ENCODE measurements around the gene NRG2.

NRG2 gene

DNA sequence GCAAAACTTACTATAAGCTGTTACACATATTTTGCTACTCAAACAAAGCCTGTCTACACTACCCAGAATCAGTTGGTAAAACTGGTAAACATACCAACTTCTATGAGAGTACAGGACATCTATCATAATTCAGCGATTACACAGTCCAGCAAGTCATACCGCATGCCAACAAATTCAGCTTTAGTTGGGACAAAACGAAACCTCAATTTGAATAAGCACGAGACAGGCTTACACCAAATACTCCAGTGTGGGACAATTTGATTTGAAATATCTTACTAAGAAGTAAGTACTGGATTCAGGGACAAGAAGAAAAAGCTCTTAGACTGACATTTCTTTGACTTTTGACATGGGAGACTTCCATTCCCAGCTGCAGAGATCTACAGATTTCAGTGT is 2.0 kb downstream of the NRG2 start:
- DNase-seq (ENCODE audit: low spot score) = no peak

DNA sequence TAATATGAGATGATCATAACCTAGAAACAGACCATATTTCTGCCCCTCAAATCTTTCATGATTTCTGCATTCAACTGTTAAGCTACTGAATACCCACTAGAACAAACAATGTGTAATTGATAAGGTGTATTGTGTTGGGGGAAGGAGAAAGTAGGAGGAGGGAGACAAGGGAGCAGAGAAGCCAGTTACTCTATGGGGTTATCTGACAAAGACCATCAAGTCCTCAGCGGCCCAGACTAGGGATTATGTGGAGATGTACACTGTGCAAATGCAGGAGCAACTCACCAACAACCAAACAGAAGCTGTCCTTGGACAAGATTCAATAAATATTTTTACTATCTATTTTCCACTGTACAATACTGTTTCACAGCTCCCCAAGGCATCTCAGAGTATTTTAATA is 2.7 kb downstream of the NRG2 start:
- DNase-seq (ENCODE audit: low spot score) = no peak

DNA sequence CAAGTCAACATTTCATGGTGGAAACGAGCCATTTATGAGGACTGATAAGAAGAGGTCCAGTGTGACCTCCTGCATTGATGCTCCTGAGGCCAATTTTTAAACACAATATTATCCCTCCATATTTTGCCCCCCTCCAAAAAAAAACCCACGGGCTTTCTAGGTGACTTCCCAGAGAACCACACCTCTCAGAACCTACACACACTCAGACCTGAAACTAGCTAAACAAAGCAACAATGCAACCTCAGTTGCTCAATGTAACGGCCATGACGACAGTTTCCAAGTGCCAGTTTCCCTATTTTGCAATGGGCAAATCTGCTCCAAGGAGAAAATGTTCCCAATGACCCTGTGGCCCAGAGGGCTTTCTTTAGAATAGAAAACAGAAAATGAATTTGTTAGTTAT is 3.5 kb downstream of the NRG2 start:
- DNase-seq (ENCODE audit: low spot score) = no peak

DNA sequence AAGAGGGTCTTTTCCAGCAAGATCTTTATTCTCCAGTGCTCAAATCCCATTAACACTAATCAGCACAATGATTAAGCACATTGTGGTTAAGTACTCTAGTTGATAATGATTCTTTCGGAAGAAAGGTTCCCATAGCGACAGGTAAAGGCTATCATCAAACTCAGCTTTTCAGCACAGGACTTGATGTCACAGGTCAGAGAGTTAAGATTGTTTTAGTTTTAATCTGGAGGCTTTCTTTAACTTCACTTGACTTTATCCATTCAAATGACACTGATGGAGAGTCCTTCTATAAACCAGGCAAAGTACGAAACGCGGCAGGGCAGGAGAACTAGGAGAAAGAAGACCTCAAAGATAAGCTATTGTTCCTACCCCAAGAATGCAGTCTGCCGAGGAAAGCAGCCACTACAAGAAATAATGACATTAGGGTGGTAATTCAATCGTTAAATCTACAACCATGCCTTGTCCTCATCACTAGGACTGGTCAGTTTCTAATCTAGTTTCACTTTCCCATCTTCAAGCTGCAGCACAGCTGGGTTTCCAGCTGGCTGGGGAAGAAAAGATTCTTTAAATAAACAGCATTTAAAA is 4.6 kb downstream of the NRG2 start:
- no peak for DNase-seq (ENCODE audit: low spot score)

DNA sequence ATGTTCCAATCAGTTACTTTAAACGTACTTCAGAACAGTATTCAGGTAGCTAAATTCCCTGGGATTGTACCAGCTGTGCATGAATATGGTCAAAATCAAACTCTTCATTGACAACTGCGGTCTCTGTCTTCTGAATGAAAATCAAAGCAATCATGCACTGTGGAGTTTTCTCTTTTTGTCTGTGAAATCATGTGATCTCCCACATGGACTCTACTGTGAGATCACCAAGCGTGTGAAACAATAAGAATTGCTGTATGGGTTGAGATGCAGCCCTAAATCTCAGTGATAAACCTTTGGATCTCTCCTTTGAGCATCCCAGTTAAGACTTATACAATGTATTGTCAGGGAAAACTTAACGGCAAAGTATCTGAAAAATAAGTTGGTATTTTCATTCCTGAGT is 6.1 kb downstream of the NRG2 start:
- DNase-seq (ENCODE audit: low spot score) = no peak

DNA sequence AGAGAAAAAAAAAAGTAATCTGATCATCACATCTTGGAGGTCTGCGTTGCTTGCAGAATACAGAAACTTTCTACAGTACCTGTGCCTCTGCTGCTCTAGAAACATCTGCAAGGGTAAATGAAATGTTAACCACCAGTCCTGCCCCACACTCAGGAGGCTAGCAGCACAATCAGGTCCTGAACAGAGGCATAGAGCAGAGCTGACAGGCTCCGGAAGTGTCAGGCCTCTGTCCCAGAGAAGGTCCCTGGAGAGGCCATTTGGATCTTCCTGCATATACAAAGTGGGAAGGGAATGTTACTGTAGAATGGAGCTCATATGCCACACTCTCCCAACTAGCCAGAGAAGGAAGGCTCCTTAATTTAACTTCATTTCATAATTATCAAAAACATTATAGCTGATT is 7.2 kb downstream of the NRG2 start:
- DNase-seq (ENCODE audit: low spot score) = no peak

DNA sequence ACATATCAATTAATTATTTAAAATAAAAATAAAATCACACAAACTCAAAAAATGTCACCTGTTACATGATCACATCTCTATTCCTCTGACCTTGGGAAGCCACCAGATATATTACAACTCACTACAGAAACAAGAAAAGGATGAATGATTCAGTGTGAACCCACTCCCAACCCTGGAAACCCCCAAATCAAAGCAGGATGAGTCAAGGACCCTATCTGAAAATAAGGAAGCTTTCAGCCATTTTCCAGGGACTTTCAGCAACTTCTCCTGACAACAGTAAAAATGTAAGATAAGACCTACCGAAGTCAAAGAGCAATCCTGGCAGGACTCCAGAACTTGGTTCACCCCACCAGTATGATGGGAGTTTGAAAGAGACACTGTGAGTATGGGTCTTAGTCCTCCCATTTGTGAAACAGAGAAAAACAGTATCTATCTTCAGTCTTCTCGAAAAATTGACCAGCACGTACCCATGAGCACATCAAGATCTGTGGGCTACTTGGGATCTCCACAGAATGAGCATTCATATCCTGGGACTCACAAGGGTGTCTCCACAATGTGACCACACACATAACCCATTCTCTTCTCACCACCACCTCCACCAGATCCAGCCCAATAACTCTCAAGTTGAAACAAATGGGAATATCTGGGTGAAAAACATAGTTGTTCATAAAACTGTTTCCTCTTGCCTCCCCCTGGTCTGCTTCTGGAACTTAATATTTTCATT is 9.9 kb downstream of the NRG2 start:
- no peak for DNase-seq (ENCODE audit: low spot score)

DNA sequence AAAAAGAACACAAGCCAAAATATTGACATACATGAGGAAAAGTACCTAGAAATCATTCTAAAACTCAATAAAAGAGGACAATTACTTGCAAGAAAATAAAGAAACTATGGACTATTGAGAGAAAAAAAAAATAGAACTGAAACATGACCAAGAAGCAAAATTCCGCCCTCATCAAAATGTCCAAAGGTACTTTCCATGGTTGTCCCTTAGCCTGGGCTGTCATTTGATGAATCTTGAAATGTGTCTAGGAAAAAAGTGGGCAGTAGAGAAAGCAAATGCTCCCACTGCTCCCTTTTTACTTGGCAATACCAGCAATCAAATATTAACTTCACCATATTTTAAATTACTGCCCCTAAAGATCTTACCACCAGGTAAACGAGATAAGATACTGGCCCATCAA is 10.8 kb downstream of the NRG2 start:
- DNase-seq (ENCODE audit: low spot score) = no peak

DNA sequence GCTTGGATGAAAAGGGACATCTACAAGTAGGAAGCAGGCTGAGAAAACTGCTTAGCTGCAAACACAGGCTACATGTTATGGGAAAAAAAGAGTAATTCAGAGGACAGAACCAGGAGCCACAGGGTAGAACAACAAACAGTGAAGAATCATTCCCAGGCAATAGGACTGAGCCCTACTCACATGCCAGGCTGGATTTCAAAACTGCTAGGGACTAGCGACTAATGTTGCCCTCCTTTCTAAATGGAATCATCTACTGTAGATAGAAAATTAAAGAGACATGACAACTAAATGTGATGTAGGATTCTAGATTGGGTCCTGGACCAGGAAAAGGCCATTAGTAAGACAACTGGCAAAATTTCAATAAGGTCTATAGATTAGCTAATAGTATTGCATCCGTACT is 15.3 kb downstream of the NRG2 start:
- no peak for DNase-seq (ENCODE audit: low spot score)

DNA sequence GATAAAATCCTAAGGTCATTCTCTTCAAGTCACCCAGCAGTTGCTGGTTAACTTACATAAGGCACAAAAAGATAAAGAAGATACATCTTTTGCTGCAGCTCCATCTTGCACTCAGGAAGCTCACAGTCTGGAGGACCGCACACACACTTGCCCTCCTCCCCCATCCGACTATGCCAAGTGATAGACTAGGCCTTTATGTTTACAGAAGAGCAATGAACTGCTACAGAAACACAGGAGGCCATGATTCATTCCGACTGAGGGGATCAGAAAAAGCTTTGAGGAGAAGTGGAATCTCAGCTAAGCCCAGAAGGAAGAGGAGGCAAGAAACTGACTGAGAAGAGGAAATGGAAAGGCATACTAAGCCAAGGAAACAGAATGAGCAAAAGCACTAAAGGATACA is 17.4 kb downstream of the NRG2 start:
- no peak for DNase-seq (ENCODE audit: low spot score)

DNA sequence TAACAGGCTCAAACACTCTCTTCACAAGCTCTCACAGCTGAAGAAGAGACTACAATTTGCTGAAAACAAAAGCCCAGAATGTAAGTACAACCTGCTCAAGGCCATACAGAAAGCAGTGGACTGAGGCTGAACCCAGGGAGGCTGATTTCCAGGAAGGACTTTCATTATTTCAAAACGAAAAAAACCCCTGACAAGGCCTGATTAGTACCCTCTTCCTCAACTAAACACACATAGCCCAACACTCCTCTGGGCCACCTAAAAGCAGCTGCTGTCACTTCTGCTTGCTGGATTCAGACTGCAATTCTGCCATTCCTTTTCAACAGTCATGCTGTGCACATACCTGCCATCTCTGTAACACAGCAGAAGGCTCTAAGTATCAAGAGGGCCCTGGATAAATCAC is 18.2 kb downstream of the NRG2 start:
- DNase-seq (ENCODE audit: low spot score) = no peak

DNA sequence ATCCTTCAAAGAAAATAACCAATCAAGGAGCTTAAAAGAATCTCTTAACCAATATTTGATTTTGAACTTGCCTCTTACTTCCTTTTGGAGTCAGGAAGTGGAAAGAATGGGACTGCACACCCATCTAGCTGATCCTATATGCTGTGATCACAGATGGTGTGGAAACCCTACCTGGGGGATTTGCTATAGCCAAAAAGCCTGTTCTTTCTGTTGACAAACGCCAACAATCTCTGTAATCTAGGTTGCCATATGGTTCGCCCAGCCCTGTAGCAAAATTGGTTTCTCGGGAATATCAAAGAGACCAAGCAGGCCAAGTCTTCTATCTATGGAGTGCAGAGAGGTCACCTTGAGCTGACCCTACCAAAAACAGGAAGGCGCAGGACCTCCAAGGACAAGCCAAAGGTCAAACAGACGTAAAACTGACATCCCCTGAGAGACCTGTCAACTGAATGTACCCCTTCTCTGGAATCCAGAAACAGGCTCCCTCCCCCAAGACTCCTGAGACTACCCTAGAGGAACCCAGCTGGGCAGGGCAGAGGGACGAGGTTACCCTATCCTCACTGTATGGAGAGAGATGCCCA is 19.4 kb downstream of the NRG2 start:
- no peak for DNase-seq (ENCODE audit: low spot score)

DNA sequence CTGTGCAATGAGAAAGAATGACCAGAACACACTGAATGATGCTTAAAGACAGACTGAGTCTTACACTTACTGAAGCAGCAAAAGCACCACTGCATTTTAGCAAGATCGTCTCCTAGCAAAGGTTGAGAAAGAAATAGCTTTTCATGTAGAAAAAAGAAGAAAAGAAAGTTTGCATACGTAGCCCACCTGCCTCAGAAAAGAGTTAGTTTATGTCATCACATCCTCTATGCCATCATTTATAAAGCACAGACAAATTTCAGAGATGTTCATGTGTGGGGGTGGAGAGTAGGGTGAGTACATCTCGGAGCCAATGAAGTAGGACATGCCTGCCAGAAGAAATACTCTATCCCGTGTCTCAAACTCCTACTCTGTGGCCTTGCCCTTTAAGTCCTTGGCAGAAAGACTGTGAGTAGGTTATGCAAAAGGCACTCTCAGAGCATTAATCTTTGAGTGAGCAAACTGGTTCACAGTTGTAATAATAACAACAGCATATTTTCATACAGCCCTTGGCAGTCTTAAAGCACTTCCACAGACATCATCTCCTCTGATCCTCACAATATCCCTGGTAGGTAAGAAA is 22.4 kb downstream of the NRG2 start:
- DNase-seq (ENCODE audit: low spot score) = no peak

DNA sequence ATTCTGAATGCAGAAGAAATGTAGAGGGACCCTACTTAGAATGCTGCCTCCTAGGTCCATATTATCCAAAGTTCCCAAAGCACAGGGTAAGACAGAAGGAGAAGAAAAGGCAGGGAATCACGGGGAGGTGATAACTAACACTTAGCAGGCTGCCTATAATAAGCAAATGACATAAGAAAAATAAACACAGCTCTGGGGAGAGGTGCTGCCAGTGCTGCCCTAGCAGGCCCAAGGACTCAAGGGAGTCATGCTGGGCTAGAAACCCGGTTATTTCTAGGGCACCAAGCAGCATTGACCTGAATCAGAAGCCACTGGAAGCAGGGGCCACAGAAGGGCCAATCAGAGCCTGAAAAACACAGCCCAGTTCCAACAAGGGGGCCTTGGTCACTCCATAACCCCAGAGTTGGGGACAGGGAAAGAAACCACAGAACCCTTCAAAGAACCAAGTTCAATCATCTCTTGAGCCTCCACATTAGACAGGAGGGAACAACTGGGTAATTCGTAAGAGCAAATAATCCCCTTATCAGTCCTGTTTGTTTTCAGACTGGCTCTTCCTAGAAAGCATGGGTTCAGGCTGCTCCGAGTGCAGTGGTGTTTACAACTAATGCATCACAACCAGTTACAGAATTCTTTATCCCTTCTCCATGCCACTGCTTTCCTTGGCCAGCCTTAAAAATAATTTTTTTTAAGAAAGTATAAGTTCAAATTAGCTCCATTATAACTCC is 24.0 kb downstream of the NRG2 start:
- no peak for DNase-seq (ENCODE audit: low spot score)

DNA sequence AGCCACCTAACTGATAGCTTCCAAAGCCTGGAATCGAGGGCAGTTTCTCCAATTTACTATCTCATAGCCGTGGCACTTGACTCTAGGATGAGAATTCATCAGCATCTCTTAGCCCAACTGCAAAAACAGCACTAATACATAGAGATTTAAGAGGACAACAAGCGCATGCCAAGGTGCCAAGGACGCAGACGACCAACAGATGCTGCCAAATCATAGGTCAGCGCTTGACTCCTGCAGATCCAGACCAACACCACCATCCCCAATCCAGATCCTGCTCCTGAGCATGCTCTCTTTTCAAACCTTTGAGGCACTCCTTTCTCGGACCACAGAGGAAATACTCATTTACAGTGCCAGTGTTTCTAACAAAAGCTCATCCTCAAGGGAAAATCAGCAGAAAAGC is 24.6 kb downstream of the NRG2 start:
- no peak for DNase-seq (ENCODE audit: low spot score)

DNA sequence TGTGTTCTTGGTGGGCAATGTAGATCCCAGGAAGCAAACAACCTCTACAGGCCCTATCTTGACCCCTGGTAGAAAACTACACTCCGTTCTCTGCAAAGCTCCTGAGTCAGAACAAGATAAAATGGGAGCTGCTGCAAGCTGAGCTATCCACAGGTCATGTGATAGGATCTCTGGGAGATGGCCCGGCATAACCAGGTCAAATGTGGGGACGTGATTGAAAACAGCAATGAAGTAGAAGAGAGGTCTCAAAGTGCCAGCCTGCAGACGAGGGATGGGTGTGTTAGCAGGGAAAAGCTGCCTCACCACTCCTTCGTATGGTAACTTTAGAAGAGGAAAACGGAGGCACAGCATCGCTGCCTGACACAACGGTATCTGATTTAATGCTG is 25.0 kb downstream of the NRG2 start:
- no peak for DNase-seq (ENCODE audit: low spot score)

DNA sequence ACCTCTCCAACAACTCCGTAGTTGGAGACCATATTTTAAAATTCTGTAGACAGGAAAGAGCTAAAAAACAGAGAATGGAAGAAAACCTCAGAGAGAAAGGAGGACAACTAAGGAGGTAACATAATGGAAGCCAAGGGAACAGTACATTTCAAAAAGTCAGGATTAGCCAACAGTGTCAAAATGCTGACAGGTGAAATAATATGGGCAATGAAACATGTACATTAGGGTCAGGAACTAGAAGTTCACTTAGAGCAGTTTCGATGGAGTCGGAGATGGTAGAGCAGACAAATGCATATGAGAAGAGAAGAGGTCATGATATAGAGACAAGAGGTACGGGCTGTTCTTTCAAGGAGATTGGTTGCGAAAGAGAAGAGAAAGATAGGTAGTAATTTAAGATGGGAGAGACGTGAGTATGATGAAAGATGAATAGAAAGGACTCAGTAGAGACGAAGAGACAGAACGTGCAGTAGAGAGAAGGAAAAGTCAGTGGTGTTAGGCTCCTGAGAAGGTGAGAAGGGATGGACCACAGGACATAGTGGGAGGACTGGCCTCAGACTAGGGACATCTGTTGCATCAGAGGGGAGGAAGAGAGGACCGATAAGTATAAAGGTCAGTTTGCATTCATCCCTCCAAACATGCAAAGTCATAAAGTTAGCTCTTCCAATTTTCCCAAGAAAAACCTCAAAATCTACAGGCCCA is 25.6 kb downstream of the NRG2 start:
- DNase-seq (ENCODE audit: low spot score) = no peak

DNA sequence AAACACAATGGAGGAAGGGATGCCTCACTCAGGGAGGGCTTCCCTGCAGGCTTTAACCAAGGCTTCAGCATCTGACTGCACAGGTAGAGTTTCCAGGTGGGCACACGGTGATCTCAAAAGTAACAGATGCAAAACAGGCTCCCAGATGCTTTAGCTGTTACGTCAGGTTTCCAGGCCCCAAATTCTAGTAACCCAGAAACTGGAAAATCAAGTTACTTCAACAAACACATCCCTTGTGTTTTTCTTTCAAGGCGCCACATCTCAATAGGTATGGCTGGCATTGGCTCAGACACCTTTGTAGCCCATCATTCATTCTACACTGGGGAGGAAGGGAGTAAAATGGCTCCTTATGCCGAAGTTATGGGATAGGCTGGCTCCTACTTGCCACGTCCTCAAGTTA is 27.4 kb downstream of the NRG2 start:
- DNase-seq (ENCODE audit: low spot score) = no peak

DNA sequence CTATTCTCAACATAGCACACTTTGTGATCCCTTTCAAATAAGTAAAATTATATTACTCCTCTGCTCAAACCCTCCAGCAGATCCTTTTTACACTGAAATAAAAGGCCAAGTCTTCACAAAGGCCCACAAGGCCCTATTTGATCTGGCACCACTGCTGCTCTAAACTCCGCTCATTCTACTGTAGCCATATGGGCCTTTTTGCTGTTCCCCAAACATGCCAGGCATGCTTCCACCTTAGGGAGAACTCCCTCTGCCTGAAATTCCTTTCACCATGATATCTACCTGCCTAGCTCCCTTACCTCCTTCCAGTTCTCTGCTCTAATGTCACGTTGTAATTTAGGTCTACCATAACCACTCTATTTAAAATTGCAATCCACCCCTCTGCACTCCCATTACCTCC is 28.3 kb downstream of the NRG2 start:
- no peak for DNase-seq (ENCODE audit: low spot score)

DNA sequence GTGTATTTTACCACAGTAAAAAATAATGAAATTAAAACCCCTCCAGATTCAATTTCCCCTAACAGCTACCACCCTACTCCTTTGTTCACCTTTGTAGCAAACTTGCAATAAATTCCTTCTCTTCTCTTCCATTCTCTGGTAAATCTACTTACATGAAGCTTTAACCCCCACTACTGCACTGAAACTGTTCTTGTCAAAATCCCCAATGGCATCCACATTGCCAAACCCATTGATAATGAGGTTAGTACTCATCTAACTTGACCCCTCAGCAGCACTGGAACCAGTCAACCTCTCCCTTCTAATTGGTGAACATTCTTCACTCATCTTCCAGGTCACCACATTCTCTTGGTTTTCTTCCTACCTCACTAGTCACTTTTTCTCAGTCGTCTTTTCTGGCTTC is 29.6 kb downstream of the NRG2 start:
- DNase-seq (ENCODE audit: low spot score) = no peak

DNA sequence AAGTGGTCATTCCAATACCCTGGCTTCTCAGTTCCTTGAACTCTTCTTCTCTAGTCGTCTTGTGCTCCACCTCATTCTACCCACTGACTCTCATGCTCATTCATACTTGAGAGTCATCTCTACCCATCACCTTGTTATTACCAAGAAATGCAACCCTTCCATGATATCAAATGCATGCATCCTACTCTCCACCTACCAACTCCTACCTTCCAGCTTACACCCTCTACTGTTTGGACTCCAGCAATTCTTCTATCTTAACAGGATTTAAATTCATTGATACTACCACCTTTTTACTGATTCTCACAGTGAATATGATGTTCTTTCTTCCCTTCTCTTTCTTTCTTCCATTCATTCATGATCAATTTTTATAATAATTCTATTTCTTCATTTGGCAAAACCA is 30.7 kb downstream of the NRG2 start:
- no peak for DNase-seq (ENCODE audit: low spot score)

DNA sequence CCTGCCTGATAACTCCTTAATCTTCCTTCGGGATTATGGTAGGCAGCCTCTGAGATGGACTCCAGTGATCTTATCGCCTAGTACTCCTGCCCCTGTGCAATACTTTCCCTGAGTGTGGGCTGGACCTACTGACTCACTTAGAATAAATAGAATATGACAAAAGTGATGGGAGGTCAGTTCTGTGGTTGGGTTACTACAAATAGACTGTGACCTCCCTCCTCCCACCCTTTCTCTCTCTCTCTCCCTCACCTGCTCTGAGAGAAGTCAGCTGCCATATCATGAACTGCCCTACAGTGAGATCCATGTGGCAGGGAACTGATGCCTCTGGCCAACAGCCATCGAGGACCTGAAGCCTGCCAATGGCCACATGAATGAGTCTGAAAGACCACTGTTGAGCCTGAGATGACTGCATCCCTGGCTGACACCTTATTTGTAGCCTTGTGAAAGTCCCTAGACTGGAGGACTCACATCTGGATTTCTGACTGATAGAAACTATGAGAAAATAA is 31.7 kb downstream of the NRG2 start:
- no peak for DNase-seq (ENCODE audit: low spot score)
